GM18873 (cell line): ENCODE data around the gene HBD.

Experiments
- ATAC-seq: cut with Tn5 transposase; IDR thresholded peaks from one replicate; pipeline ENCODE4 v1.9.1; 2021; ENCODE audit warnings: mild to moderate bottlenecking, moderate library complexity, moderate number of reproducible peaks; ENCODE audit not compliant: unreplicated experiment, low FRiP score

Gene HBD

GRCh38 chr11:5196731-5197130 lies 37.6 kb downstream of the HBD start:
- ATAC-seq: no peak

- ATAC-seq: no peak
These were observed 38.2 kb downstream of the HBD start for GRCh38 chr11:5196067-5196466.

GRCh38 chr11:5192738-5193137 lies 41.5 kb downstream of the HBD start:
- ATAC-seq: no peak

- ATAC-seq: no peak
These were observed 46.1 kb downstream of the HBD start for GRCh38 chr11:5188201-5188600.
